Stomach (tissue), 9 donors: ENCODE results near the gene AGPAT4. TPM values are rescaled to one million over a fixed set of nuclear protein-coding genes. Genes with fewer than 3 reads are reported as not detected.
"Not testable (repeated sequence)": the region's sequence is repeated elsewhere in the genome, so short reads cannot be mapped to it uniquely, and the experiment has no call there.

Source experiments
- DNase-seq, 2 donors: peaks; one replicate each; pipeline versions ENCODE4 v3.0.0 to v3.0.0-alpha.2; 2013 to 2019
- H3K27ac ChIP-seq, 5 donors: fragments of 200-600 bp in 4 of 5; sonication (generic) in 4 of 5; one replicate each; pipeline ENCODE4 v1.5.1; 2013 to 2019; ENCODE audit warnings: mild to moderate bottlenecking in 1 of 5, moderate library complexity in 1 of 5
- H3K27me3 ChIP-seq, 3 donors: fragments of 200-600 bp; sonication (generic); one replicate each; pipeline ENCODE4 v1.5.1; 2017 to 2019; ENCODE audit warnings: mixed run types in 1 of 3
- H3K36me3 ChIP-seq, 4 donors: fragments of 200-600 bp; sonication (generic); 1 replicate in 3 of 4; 2 replicates in 1 of 4; pipeline ENCODE4 v1.5.1; 2016 to 2019
- H3K4me1 ChIP-seq, 4 donors: fragments of 200-600 bp; sonication (generic); one replicate each; pipeline ENCODE4 v1.5.1; 2016 to 2019
- H3K4me3 ChIP-seq, 4 donors: fragments of 200-600 bp; sonication (generic) in 3 of 4; one replicate each; pipeline ENCODE4 v1.5.1; 2016 to 2019; ENCODE audit warnings: mild to moderate bottlenecking in 1 of 4
- H3K9me3 ChIP-seq, 4 donors: fragments of 200-600 bp; sonication (generic); one replicate each; pipeline ENCODE4 v1.5.1; 2016 to 2019
- CTCF ChIP-seq, 7 experiments: fragments of 450-650 bp in 4 of 7; fragments of 200-600 bp in 3 of 7; sonication (generic) in 3 of 7; IDR thresholded peaks; one replicate each; pipeline ENCODE4 v1.5.1; 2016 to 2019; ENCODE audit warnings: antibody characterized with exemption in 7 of 7, control low read depth in 2 of 7, mild to moderate bottlenecking in 1 of 7
- EP300 ChIP-seq: sonication (generic); formaldehyde crosslinking; IDR thresholded peaks from one replicate; pipeline ENCODE4 v1.6.1; 2017; ENCODE audit warnings: antibody characterized with exemption
- POLR2A ChIP-seq, 4 donors: fragments of 450-650 bp; IDR thresholded peaks; one replicate each; pipeline ENCODE4 v1.6.1; 2016; ENCODE audit warnings: antibody characterized with exemption in 4 of 4, control low read depth in 2 of 4, mild to moderate bottlenecking in 1 of 4, moderate library complexity in 1 of 4
- POLR2AphosphoS5 ChIP-seq, 3 donors: sonication (generic); formaldehyde crosslinking; IDR thresholded peaks; one replicate each; pipeline ENCODE4 v1.6.1; 2016; ENCODE audit warnings: antibody characterized with exemption in 3 of 3
- WGBS, 5 donors: extraction: QIAGEN DNeasy Blood & Tissue Kit in 3 of 5; methylation state at CpG; one replicate each; pipeline versions ENCODE4 v1.1.5 to v1.1.7; 2013 to 2018; 5-methylcytosine and 5-hydroxymethylcytosine counted together
- intact Hi-C: fragments of 100-400 bp; cut with DNase I; formaldehyde crosslinking; loops from one replicate; pipeline ENCODE4 v1.15.1; 2023; ENCODE audit warnings: low total_unique reads
- polyA plus RNA-seq, 3 donors: library from polyadenylated mRNA; stranded (reverse); fragments of 200-250 nt; gene quantifications; one replicate each; pipeline ENCODE4 v1.2.3, GENCODE V29; 2013
- total RNA-seq, 5 donors: library from RNA; depleted of rRNA; stranded (reverse); fragments of >200 nt; gene quantifications; one replicate each; pipeline versions ENCODE4 v1.1.0 to v1.2.3, GENCODE V29; 2014 to 2016
- donor health status: healthy with polysubstance abuse.
- donor health status: Bipolar disorder and iron deficiency.
- donor health status: healthy.

The AGPAT4 gene
- total and polyA plus RNA-seq, 8 donors, result 0.46 to 15.8 (median 1.0) TPM

GRCh38 chr6:161127071-161127740 is 146.7 kb downstream of the AGPAT4 start:
- Histone ChIP-seq H3K27me3 (no peaks in the 10 kb centered on the region), H3K27ac (no peak overlapping the region), H3K4me3 (no peak overlapping the region), H3K36me3 (peaks cover 0 to 62% (median 49%) of the 10 kb centered on the region in 4 donors), H3K4me1 (no peaks in the 10 kb centered on the region), H3K9me3 (peaks cover 3 to 19% (median 14%) of the 10 kb centered on the region in 4 donors)
- no peak for TF ChIP-seq POLR2AphosphoS5 (IDR thresholded peaks at IDR 0.05)
- no peak for TF ChIP-seq POLR2A (IDR thresholded peaks at IDR 0.05)
- TF ChIP-seq CTCF (IDR thresholded peaks at IDR 0.05), result no peak
- TF ChIP-seq EP300, result no peak
- DNase-seq, result no peak
- WGBS, 5 donors, result 91 to 99% (median 98%) methylated on average over 7 of the region's 7 CpGs
- intact Hi-C loops, result no loop called here

GRCh38 chr6:161125591-161125990 is 148.3 kb downstream of the AGPAT4 start:
- no peak overlapping the region for H3K27ac ChIP-seq
- peaks cover 0 to 70% (median 56%) of the 10 kb centered on the region in 4 donors for H3K36me3 ChIP-seq
- no peak for DNase-seq
- intact Hi-C loops, result no loop called here
- TF ChIP-seq CTCF (IDR thresholded peaks at IDR 0.05) (no peak), POLR2AphosphoS5 (IDR thresholded peaks at IDR 0.05) (no peak), POLR2A (IDR thresholded peaks at IDR 0.05) (no peak), EP300 (no peak)
- no peaks in the 10 kb centered on the region for H3K4me1 ChIP-seq
- H3K9me3 ChIP-seq, result peaks cover 3 to 19% (median 14%) of the 10 kb centered on the region in 4 donors
- H3K4me3 ChIP-seq, result no peak overlapping the region
- 84 to 98% (median 97%) methylated on average over 2 of the region's 2 CpGs for WGBS, 5 donors
- H3K27me3 ChIP-seq, result no peaks in the 10 kb centered on the region

- DNase-seq, H3K4me3 ChIP-seq, H3K4me1 ChIP-seq, H3K27ac ChIP-seq, intact Hi-C loops, H3K27me3 ChIP-seq: not testable (repeated sequence)
- peaks cover 0 to 85% (median 62%) of the 10 kb centered on the region in 4 donors for H3K36me3 ChIP-seq
- H3K9me3 ChIP-seq, result peaks cover 3 to 20% (median 16%) of the 10 kb centered on the region in 4 donors
These were observed 150.5 kb downstream of the AGPAT4 start for GRCh38 chr6:161123319-161123718.

- H3K9me3 ChIP-seq, result peaks cover 0 to 10% (median 5%) of the 10 kb centered on the region in 4 donors
- no peak for DNase-seq
- intact Hi-C loops, result no loop called here
- H3K27me3 ChIP-seq, result no peaks in the 10 kb centered on the region
- H3K4me1 ChIP-seq, result no peaks in the 10 kb centered on the region
- no peak overlapping the region for H3K4me3 ChIP-seq
- 96 to 99% (median 97%) methylated on average over 2 of the region's 2 CpGs for WGBS, 5 donors
- no peak for TF ChIP-seq POLR2AphosphoS5 (IDR thresholded peaks at IDR 0.05)
- no peak overlapping the region for H3K27ac ChIP-seq
- H3K36me3 ChIP-seq, result peaks cover 17 to 99% (median 85%) of the 10 kb centered on the region in 4 donors
These were observed 155.9 kb downstream of the AGPAT4 start for GRCh38 chr6:161117942-161118341.

DNA sequence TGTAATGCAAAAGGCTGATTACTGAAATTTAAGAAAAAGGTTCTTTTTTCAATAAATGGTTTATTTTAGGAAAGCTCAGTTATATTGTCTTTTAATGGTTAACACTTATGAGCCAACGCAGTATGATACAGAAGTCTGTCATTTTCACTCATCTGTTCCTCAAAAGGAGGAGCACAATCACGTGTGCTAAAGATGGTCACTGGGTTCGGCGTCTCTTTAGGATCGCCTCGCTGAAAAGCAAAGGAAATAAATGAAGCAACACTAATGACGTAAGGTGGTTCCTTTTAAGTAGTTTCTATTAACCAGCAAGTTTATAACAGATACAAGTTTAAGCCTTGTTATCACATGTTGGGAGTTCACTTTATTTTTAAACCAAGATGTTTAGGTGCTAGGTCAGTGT is 156.6 kb downstream of the AGPAT4 start:
- H3K27ac ChIP-seq, result no peak overlapping the region
- H3K4me1 ChIP-seq, result no peaks in the 10 kb centered on the region
- H3K4me3 ChIP-seq, result no peak overlapping the region
- H3K9me3 ChIP-seq, result peaks cover 0 to 5% (median 0%) of the 10 kb centered on the region in 4 donors
- DNase-seq, result no peak
- no peaks in the 10 kb centered on the region for H3K27me3 ChIP-seq
- intact Hi-C loops, result no loop called here
- peaks cover 24 to 99% (median 89%) of the 10 kb centered on the region in 4 donors for H3K36me3 ChIP-seq
- no peak for TF ChIP-seq CTCF (IDR thresholded peaks at IDR 0.05)
- no peak for TF ChIP-seq POLR2A (IDR thresholded peaks at IDR 0.05)
- no peak for TF ChIP-seq POLR2AphosphoS5 (IDR thresholded peaks at IDR 0.05)
- TF ChIP-seq EP300, result no peak
- WGBS, 5 donors, result 81 to 89% (median 87%) methylated on average over 7 of the region's 7 CpGs
